Endothelial cell of umbilical vein (primary cell): ENCODE results near the gene ENAH.

Source experiments
- POLR2A ChIP-seq: IDR thresholded peaks from 2 replicates; pipeline ENCODE4 v1.6.1; 2012; ENCODE audit warnings: low read depth, mild to moderate bottlenecking, control low read depth, low read length
- TF ChIP-seq, protein P1 (sequence below), 2 donors: IDR thresholded peaks; 1 replicate in 1 of 2; 2 replicates in 1 of 2; pipeline ENCODE4 v1.5.1; 2011; ENCODE audit warnings: low read length in 2 of 2, mild to moderate bottlenecking in 2 of 2, moderate library complexity in 2 of 2, control low read depth in 1 of 2, inconsistent platforms in 1 of 2, low read depth in 1 of 2; ENCODE audit not compliant: insufficient read depth in 1 of 2; ENCODE audit errors: extremely low read depth in 1 of 2

DNA sequence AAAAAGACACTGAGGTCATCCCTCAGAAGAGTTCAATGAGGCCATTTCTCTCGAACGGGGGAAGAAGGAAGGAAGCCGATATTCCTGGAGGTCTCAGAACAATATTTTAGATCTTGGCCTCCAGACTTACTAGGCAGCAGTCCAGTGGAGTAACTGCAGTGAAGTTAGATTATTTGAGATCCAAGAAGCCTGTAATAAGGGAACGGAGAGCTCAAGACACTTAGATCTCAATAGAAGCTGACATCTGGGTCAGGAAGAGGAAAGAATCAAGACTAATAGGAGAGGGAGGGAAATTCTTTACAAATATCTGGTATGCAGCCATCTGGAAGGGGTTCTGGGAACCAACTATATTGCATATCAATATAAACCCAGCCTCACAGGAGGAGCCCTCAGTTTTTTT is 13.6 kb upstream of the ENAH start:
- TF ChIP-seq, protein P1, sequence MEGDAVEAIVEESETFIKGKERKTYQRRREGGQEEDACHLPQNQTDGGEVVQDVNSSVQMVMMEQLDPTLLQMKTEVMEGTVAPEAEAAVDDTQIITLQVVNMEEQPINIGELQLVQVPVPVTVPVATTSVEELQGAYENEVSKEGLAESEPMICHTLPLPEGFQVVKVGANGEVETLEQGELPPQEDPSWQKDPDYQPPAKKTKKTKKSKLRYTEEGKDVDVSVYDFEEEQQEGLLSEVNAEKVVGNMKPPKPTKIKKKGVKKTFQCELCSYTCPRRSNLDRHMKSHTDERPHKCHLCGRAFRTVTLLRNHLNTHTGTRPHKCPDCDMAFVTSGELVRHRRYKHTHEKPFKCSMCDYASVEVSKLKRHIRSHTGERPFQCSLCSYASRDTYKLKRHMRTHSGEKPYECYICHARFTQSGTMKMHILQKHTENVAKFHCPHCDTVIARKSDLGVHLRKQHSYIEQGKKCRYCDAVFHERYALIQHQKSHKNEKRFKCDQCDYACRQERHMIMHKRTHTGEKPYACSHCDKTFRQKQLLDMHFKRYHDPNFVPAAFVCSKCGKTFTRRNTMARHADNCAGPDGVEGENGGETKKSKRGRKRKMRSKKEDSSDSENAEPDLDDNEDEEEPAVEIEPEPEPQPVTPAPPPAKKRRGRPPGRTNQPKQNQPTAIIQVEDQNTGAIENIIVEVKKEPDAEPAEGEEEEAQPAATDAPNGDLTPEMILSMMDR (IDR thresholded peaks at IDR 0.05; ENCODE audit: extremely low read depth in 1 of 2, insufficient read depth in 1 of 2, low read depth in 1 of 2, low read length in 2 of 2) = no peak
- no peak for TF ChIP-seq POLR2A
